Neural crest cell (in vitro differentiated cells): ENCODE measurements around the gene CHN2. TPM values are rescaled to one million over a fixed set of nuclear protein-coding genes. Genes with fewer than 3 reads are reported as not detected.
"Not testable (repeated sequence)": the region's sequence is repeated elsewhere in the genome, so short reads cannot be mapped to it uniquely, and the experiment has no call there.

ENCODE experiments used
- DNase-seq: peaks from one replicate; pipeline ENCODE4 v3.0.0; 2021; ENCODE audit warnings: low read depth, mixed read lengths, low spot score
- H3K27ac Mint-ChIP-seq: one replicate; pipeline ENCODE4 v1.8.0; 2021; ENCODE audit warnings: mild to moderate bottlenecking, mixed read lengths; ENCODE audit not compliant: unreplicated experiment
- H3K27me3 Mint-ChIP-seq: 2 replicates; pipeline ENCODE4 v1.8.0; 2021; ENCODE audit warnings: low read depth, mild to moderate bottlenecking, mixed read lengths
- H3K36me3 Mint-ChIP-seq: 2 replicates; pipeline ENCODE4 v1.8.0; 2021; ENCODE audit warnings: low read depth, mild to moderate bottlenecking, mixed read lengths
- H3K4me1 Mint-ChIP-seq: 2 replicates; pipeline ENCODE4 v1.8.0; 2021; ENCODE audit warnings: mixed read lengths
- H3K4me3 Mint-ChIP-seq: one replicate; pipeline ENCODE4 v1.8.0; 2021; ENCODE audit warnings: mild to moderate bottlenecking, mixed read lengths
- H3K9me3 Mint-ChIP-seq: 2 replicates; pipeline ENCODE4 v1.8.0; 2021; ENCODE audit warnings: mixed read lengths
- CTCF ChIP-seq: fragments of 200-600 bp; sonication (generic); conservative IDR thresholded peaks from 2 replicates; pipeline ENCODE4 v1.5.0; 2021; ENCODE audit warnings: antibody characterized with exemption, mild to moderate bottlenecking
- total RNA-seq: library from RNA; stranded (reverse); gene quantifications from 2 replicates; pipeline ENCODE4 v1.2.1, GENCODE V29; 2021

Gene CHN2
- total RNA-seq, 1 donor from 2014 or later = 15.4 TPM

- H3K27ac Mint-ChIP-seq = no peak overlapping the region
- peaks cover 7% of the 10 kb centered on the region for H3K9me3 Mint-ChIP-seq
- H3K36me3 Mint-ChIP-seq = peaks cover 27% of the 10 kb centered on the region
- TF ChIP-seq CTCF = no peak
- DNase-seq = no peak
- no peaks in the 10 kb centered on the region for H3K4me1 Mint-ChIP-seq
- H3K4me3 Mint-ChIP-seq = no peak overlapping the region
- no peaks in the 10 kb centered on the region for H3K27me3 Mint-ChIP-seq
Measured at GRCh38 chr7:29527505-29528108, 333.0 kb downstream of the CHN2 start.

GRCh38 chr7:29528526-29528925 is 334.0 kb downstream of the CHN2 start:
- not testable (repeated sequence) for H3K4me3 Mint-ChIP-seq

More at GRCh38 chr7:29528526-29528925, 334.0 kb downstream of the CHN2 start:
- H3K36me3 Mint-ChIP-seq = peaks cover 25% of the 10 kb centered on the region
- not testable (repeated sequence) for H3K9me3 Mint-ChIP-seq, H3K4me1 Mint-ChIP-seq, H3K27me3 Mint-ChIP-seq, DNase-seq, H3K27ac Mint-ChIP-seq

Other genes starting within 250 kb of the CHN2 start
- gene TRIL, start 236.4 kb upstream of the CHN2 start, total RNA-seq = 60.7 and 61.5 TPM in 2 replicates
- gene CPVL, start 48.2 kb upstream of the CHN2 start, total RNA-seq = 31.3 and 32.9 TPM in 2 replicates